Measurements from ENCODE around the gene USP3. TPM values are rescaled to one million over a fixed set of nuclear protein-coding genes. Genes with fewer than 3 reads are reported as not detected.

Gene USP3
- total and polyA plus RNA-seq, 2 of the 13 experiments (the other 11 are each of a cell fraction or from before 2014, with no cell fraction given) = 14.3 to 61.2 TPM

DNA sequence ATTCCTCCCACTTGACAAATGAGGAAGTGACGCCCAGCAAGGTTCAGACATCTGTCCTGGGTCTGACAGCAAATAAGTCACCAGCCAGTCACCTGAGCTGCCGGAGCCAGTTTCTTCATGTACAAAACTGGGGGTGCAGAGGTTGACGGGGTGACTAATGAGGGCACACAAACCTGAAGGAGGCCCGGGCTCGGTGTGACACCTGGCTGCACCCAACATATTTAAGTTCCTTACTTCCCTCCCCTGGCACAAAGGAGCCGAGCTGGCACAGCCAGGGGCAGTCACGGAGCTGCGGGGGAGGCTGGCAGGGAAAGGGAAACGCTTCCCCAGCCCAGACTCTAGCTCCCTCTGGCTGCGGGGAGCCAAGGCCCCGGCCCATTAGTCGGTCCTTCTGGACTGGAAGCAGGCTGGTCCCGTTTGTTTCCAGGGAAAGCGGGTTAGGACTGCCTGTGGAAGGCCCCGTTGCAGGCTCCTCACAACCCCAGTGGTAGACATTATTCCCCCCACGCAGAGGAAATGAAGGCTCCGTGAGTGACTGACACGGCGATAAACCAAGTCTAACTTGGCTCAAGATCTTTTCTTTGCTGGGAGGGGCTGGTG, 95.1 kb downstream of the USP3 start (continued):
- TF ChIP-seq NR2F2 (IDR thresholded peaks at IDR 0.05; ENCODE audit: borderline replicate concordance, low read depth) (no peak), HOXA9 (CRISPR knock-in tag; IDR thresholded peaks at IDR 0.05; ENCODE audit: borderline replicate concordance) (no peak), ZNF546 (CRISPR knock-in tag; conservative IDR thresholded peaks at IDR 0.05) (no peak), ZNF510 (CRISPR knock-in tag; IDR thresholded peaks at IDR 0.05; ENCODE audit: low read depth) (peak; percentile 70; the same call in 1 of the 2 replicates), SRSF9 (IDR thresholded peaks at IDR 0.05; ENCODE audit: borderline replicate concordance, insufficient read depth, low read depth, low read length, poor library complexity, severe bottlenecking) (no peak), RXRB (CRISPR knock-in tag; IDR thresholded peaks at IDR 0.05; ENCODE audit: borderline replicate concordance) (no peak), ZNF3 (CRISPR knock-in tag; IDR thresholded peaks at IDR 0.05) (no peak), ZNF331 (CRISPR knock-in tag; IDR thresholded peaks at IDR 0.05) (no peak), CHCHD3 (CRISPR knock-in tag; IDR thresholded peaks at IDR 0.05) (no peak), ZSCAN29 (CRISPR knock-in tag; conservative IDR thresholded peaks at IDR 0.05) (no peak), ISL2 (CRISPR knock-in tag; IDR thresholded peaks at IDR 0.05) (no peak), PLRG1 (conservative IDR thresholded peaks at IDR 0.05) (no peak), FOXP1 (IDR thresholded peaks at IDR 0.05) (no peak), FOXP1 (CRISPR knock-in tag; IDR thresholded peaks at IDR 0.05) (no peak), NFIB (CRISPR knock-in tag; IDR thresholded peaks at IDR 0.05; ENCODE audit: borderline replicate concordance) (no peak), PITX1 (CRISPR knock-in tag; IDR thresholded peaks at IDR 0.05) (no peak), MYC (CRISPR knock-in tag; IDR thresholded peaks at IDR 0.05; ENCODE audit: borderline replicate concordance) (no peak)
- TF ChIP-seq, protein P1, sequence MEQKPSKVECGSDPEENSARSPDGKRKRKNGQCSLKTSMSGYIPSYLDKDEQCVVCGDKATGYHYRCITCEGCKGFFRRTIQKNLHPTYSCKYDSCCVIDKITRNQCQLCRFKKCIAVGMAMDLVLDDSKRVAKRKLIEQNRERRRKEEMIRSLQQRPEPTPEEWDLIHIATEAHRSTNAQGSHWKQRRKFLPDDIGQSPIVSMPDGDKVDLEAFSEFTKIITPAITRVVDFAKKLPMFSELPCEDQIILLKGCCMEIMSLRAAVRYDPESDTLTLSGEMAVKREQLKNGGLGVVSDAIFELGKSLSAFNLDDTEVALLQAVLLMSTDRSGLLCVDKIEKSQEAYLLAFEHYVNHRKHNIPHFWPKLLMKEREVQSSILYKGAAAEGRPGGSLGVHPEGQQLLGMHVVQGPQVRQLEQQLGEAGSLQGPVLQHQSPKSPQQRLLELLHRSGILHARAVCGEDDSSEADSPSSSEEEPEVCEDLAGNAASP (CRISPR knock-in tag; IDR thresholded peaks at IDR 0.05; ENCODE audit: borderline replicate concordance) = no peak
- TF ChIP-seq, protein P2, sequence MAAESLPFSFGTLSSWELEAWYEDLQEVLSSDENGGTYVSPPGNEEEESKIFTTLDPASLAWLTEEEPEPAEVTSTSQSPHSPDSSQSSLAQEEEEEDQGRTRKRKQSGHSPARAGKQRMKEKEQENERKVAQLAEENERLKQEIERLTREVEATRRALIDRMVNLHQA (CRISPR knock-in tag; IDR thresholded peaks at IDR 0.05) = no peak
- TF ChIP-seq, protein P3, sequence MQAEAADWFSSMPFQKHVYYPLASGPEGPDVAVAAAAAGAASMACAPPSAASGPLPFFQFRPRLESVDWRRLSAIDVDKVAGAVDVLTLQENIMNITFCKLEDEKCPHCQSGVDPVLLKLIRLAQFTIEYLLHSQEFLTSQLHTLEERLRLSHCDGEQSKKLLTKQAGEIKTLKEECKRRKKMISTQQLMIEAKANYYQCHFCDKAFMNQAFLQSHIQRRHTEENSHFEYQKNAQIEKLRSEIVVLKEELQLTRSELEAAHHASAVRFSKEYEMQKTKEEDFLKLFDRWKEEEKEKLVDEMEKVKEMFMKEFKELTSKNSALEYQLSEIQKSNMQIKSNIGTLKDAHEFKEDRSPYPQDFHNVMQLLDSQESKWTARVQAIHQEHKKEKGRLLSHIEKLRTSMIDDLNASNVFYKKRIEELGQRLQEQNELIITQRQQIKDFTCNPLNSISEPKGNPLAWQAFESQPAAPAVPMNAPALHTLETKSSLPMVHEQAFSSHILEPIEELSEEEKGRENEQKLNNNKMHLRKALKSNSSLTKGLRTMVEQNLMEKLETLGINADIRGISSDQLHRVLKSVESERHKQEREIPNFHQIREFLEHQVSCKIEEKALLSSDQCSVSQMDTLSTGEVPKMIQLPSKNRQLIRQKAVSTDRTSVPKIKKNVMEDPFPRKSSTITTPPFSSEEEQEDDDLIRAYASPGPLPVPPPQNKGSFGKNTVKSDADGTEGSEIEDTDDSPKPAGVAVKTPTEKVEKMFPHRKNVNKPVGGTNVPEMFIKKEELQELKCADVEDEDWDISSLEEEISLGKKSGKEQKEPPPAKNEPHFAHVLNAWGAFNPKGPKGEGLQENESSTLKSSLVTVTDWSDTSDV (CRISPR knock-in tag; IDR thresholded peaks at IDR 0.05) = no peak

Data from HepG2 (cell line).